Dermis lymphatic vessel endothelial cell (primary cell): Measurements from ENCODE around the gene GPS2. TPM values are rescaled to one million over a fixed set of nuclear protein-coding genes. Genes with fewer than 3 reads are reported as not detected.

Experiments
- total RNA-seq: library from RNA; depleted of rRNA; stranded (reverse); fragments of >200 nt; gene quantifications from 2 replicates; pipeline ENCODE4 v1.2.1, GENCODE V29; 2014

GPS2 gene
- total RNA-seq: 25.7 and 28.0 TPM in 2 replicates

DNA sequence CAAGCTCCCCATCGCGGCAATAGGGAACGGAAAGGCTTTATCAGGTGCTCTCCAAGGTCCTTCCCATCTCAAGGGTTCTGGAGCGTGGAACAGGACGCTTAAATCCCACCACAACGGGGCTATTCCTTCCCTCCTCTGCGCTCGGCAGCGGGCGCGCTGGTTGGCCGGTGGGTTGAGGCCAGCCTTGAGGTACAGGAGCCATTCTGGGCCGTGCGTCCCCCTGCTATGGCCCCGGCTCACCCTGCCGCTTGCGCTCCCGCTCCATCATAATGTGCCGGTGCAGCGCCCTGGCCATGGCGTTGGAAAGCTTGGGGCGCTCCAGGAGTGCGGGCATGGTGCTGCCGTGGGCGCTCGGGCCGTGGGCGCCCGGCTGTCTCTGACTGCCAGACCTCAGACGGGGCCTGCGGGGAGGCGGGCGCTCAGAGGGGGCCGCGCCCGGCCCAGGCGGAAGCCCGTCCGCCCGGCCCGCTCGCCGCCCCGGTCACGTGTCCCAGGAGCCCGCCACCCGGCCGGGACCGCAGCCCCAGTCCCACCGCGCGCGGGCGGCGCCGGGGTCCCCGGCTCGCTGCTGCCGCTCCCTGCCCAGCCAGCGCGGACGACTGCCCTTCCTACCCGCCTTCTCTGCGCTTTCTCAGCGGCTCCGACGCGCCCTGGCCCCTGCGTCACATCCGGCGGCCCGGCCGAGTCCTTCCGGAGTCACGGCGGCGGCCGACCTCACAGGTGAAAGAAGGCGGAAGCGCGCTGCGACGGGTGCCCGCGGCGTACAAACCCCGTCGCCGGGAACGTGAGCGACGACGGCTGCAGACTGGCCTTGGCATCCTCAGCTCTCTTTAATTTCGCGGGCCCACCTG, at the start of gene GPS2:
Gene GPS2, minus strand, starts transcription at position 642 of the 851 bp plus-strand sequence. Its CDS starts 308 bp downstream, at position 334.

DNA sequence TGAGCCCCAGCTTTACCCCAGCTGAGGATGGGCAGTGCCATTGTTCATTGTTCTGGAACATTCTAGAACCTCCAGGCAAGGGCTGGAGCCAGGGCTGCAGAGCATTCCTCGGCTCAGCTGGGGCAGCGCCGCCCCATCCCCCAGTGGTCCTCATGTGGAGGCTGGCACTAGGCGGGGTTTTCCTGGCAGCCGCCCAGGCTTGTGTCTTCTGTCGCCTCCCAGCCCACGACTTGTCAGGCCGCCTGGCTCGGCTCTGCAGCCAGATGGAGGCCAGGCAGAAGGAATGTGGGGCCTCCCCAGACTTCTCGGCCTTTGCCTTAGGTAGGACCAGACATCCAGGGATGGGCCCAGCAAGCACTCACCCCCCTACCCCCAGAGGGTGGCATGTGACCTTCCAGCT, 39.9 kb upstream of the GPS2 start, which contains the start of gene TMEM95:
Gene TMEM95, plus strand, starts transcription at position 104 of the 400 bp plus-strand sequence. Its CDS starts 49 bp downstream, at position 153.

GRCh38 chr17:7351665-7352502, 36.7 kb upstream of the GPS2 start, which contains the start of gene KCTD11:
KCTD11 (plus strand) TSS chr17:7352162.

GRCh38 chr17:7336240-7337175, 21.3 kb upstream of the GPS2 start, which contains the start of gene ACAP1:
ACAP1 (plus strand) TSS chr17:7336529; CDS start chr17:7336735, 206 bp downstream.

DNA sequence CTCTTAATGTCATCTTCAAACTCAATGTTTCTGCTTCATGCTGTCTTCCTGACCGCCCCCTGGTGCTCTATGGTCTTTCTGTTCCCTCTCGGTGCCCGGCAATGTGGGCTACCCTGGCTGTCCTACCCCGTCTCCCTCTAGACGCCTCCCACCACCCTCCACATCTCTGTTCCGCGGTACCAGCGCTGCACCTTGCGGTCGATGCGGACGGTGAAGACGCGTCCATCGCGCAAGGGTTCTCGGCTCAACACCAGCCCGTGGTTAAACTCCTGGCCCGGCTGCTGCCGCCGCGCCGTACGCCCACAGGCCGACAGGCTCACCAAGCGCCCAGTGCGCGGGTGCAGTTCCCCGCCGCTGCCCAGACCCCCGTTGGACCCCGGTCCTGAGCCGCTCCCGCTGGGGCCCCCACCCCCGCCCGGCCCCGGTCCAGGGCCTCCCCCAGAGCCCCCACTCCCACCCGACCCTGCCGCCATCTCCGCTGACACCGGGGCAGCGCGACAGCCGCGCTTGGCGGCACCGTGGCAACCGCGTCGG, 13.7 kb upstream of the GPS2 start, which contains the start of gene NEURL4:
Gene NEURL4, minus strand, starts transcription at position 496 of the 534 bp plus-strand sequence. Its CDS starts 23 bp downstream, at position 473.

GRCh38 chr17:7306911-7307685, 8.1 kb downstream of the GPS2 start, which contains the start of gene EIF5A:
EIF5A (plus strand) TSS chr17:7307628; CDS start chr17:7309636, 2,008 bp downstream.

DNA sequence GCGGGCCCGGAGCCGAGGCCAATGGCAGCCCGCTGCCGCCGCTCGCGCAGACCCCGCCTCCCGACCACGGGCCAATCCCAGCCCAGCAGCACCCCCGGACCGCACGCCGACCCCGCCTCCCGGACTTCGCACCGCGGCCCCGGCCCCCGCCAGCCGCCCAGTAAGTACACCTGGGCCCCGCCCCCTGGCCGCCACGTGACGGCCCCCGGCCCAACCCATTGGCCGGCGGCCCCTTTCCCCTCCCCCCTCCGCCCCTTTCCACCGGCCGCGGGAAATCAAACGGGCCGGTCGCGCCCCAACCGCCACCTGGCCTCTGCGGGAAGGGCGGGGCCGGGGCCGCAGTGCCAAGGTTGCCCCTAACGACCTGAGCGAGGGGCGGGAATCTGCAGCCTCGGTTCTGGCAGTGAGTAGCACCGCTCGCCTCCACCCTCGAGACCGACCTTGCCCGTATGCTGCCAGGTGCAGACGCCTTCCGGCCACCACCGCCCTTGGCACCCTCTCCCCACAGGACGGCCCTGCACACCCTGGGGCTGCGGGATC, 20.5 kb downstream of the GPS2 start, which contains the start of gene YBX2:
Gene YBX2, minus strand, starts transcription at position 26 of the 540 bp plus-strand sequence. CDS start 139 bp downstream, outside the sequence.

DNA sequence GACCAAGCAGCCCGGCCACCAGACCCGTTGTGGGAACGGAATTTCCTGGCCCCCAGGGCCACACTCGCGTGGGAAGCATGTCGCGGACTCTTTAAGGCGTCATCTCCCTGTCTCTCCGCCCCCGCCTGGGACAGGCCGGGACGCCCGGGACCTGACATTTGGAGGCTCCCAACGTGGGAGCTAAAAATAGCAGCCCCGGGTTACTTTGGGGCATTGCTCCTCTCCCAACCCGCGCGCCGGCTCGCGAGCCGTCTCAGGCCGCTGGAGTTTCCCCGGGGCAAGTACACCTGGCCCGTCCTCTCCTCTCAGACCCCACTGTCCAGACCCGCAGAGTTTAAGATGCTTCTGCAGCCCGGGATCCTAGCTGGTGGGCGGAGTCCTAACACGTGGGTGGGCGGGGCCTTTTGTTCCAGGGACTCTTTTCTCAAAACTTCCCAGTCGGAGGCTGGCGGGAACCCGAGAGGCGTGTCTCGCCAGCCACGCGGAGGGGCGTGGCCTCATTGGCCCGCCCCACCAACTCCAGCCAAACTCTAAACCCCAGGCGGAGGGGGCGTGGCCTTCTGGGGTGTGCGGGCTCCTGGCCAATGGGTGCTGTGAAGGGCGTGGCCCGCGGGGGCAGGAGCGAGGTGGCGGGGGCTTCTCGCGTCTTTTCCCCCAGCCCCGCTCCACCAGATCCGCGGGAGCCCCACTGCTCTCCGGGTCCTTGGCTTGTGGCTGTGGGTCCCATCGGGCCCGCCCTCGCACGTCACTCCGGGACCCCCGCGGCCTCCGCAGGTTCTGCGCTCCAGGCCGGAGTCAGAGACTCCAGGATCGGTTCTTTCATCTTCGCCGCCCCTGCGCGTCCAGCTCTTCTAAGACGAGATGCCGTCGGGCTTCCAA, 33.8 kb downstream of the GPS2 start, which contains the start of gene SLC2A4:
Gene SLC2A4, plus strand, starts transcription at position 645 of the 879 bp plus-strand sequence. Its CDS starts 217 bp downstream, at position 862.

Other genes starting within 250 kb of the GPS2 start
- 3.1 TPM in 2 replicates for gene CLEC10A, start 235.1 kb downstream of the GPS2 start, total RNA-seq
- gene ASGR2, start 200.5 kb downstream of the GPS2 start, total RNA-seq: not detected in 2 replicates
- gene ASGR1, start 136.0 kb downstream of the GPS2 start, total RNA-seq: 26.4 and 28.8 TPM in 2 replicates
- 7.0 and 7.2 TPM in 2 replicates for gene DLG4, start 95.5 kb downstream of the GPS2 start, total RNA-seq
- gene ACADVL, start 95.4 kb downstream of the GPS2 start, total RNA-seq: 194 and 227 TPM in 2 replicates
- 28.4 and 28.5 TPM in 2 replicates for gene DVL2, start 80.8 kb downstream of the GPS2 start, total RNA-seq
- 38.6 and 39.7 TPM in 2 replicates for gene PHF23, start 75.9 kb downstream of the GPS2 start, total RNA-seq
- gene GABARAP, start 72.9 kb downstream of the GPS2 start, total RNA-seq: 131 and 147 TPM in 2 replicates
- 23.2 and 25.1 TPM in 2 replicates for gene CTDNEP1, start 63.6 kb downstream of the GPS2 start, total RNA-seq
- 31.9 and 36.9 TPM in 2 replicates for gene ELP5, start 63.1 kb downstream of the GPS2 start, total RNA-seq
- gene CLDN7, start 52.9 kb downstream of the GPS2 start, total RNA-seq: 0.76 and 1.5 TPM in 2 replicates
- 0.69 and 1.6 TPM in 2 replicates for gene SLC2A4, start 33.6 kb downstream of the GPS2 start, total RNA-seq
- under 0.01 and 0.33 TPM in 2 replicates for gene YBX2, start 20.7 kb downstream of the GPS2 start, total RNA-seq
- gene EIF5A, start 7.7 kb downstream of the GPS2 start, total RNA-seq: 422 and 483 TPM in 2 replicates
- gene NEURL4, start 14.0 kb upstream of the GPS2 start, total RNA-seq: 9.8 and 13.7 TPM in 2 replicates
- 0.43 TPM in 1 of 2 replicates, not detected in the other for gene ACAP1, start 21.2 kb upstream of the GPS2 start, total RNA-seq
- 2.1 and 2.8 TPM in 2 replicates for gene KCTD11, start 36.8 kb upstream of the GPS2 start, total RNA-seq
- gene TMEM95, start 39.8 kb upstream of the GPS2 start, total RNA-seq: not detected in 2 replicates
- gene TNK1, start 65.7 kb upstream of the GPS2 start, total RNA-seq: 1.3 and 2.3 TPM in 2 replicates
- 15.1 and 15.6 TPM in 2 replicates for gene PLSCR3, start 79.2 kb upstream of the GPS2 start, total RNA-seq
- 144 and 158 TPM in 2 replicates for gene TMEM256, start 88.7 kb upstream of the GPS2 start, total RNA-seq
- 1.2 and 1.3 TPM in 2 replicates for gene NLGN2, start 92.5 kb upstream of the GPS2 start, total RNA-seq
- not detected in 2 replicates for gene SPEM1, start 105.0 kb upstream of the GPS2 start, total RNA-seq
- gene SPEM2, start 110.3 kb upstream of the GPS2 start, total RNA-seq: not detected in 2 replicates
- gene SPEM3, start 113.5 kb upstream of the GPS2 start, total RNA-seq: not detected in 2 replicates
- 7.6 and 9.8 TPM in 2 replicates for gene TMEM102, start 120.1 kb upstream of the GPS2 start, total RNA-seq
- gene FGF11, start 124.2 kb upstream of the GPS2 start, total RNA-seq: 0.17 and 0.22 TPM in 2 replicates
- gene CHRNB1, start 129.7 kb upstream of the GPS2 start, total RNA-seq: 9.9 and 12.0 TPM in 2 replicates
- 8.9 and 9.1 TPM in 2 replicates for gene ZBTB4, start 164.3 kb upstream of the GPS2 start, total RNA-seq
- not detected in 2 replicates for gene SLC35G6, start 166.1 kb upstream of the GPS2 start, total RNA-seq
- 68.2 and 79.4 TPM in 2 replicates for gene POLR2A, start 169.0 kb upstream of the GPS2 start, total RNA-seq
- 6.3 and 9.1 TPM in 2 replicates for gene TNFSF12, start 233.7 kb upstream of the GPS2 start, total RNA-seq
- 0.22 and 0.34 TPM in 2 replicates for gene TNFSF13, start 243.4 kb upstream of the GPS2 start, total RNA-seq
- 58.6 and 71.4 TPM in 2 replicates for gene SENP3, start 246.6 kb upstream of the GPS2 start, total RNA-seq